Fibroblast of lung (primary cell): Measurements from ENCODE around the gene KCNJ2. TPM values are rescaled to one million over a fixed set of nuclear protein-coding genes. Genes with fewer than 3 reads are reported as not detected.

Experiments used
- DNase-seq, 2 donors: peaks; one replicate each; pipeline versions ENCODE4 v3.0.0 to v3.0.0-alpha.2; 2010; ENCODE audit warnings: low read depth in 2 of 2
- H2AFZ ChIP-seq: 2 replicates; pipeline ENCODE4 v1.5.1; 2012; ENCODE audit warnings: low read length, control low read depth, inconsistent platforms
- H3K27ac ChIP-seq: 2 replicates; pipeline ENCODE4 v1.5.1; 2011; ENCODE audit warnings: low read length, control low read depth; ENCODE audit not compliant: insufficient read depth
- H3K27me3 ChIP-seq: 2 replicates; pipeline ENCODE4 v1.5.1; 2011; ENCODE audit warnings: mild to moderate bottlenecking, low read length; ENCODE audit not compliant: control insufficient read depth, insufficient read depth
- H3K36me3 ChIP-seq: 2 replicates; pipeline ENCODE4 v1.5.1; 2011; ENCODE audit warnings: low read length; ENCODE audit not compliant: control insufficient read depth, insufficient read depth
- H3K4me1 ChIP-seq: 2 replicates; pipeline ENCODE4 v1.5.1; 2011; ENCODE audit warnings: low read length; ENCODE audit not compliant: control insufficient read depth, insufficient read depth; ENCODE audit errors: extremely low read depth
- H3K4me2 ChIP-seq: 2 replicates; pipeline ENCODE4 v1.5.1; 2011; ENCODE audit warnings: low read length, control low read depth; ENCODE audit not compliant: insufficient read depth; ENCODE audit errors: extremely low read depth
- H3K4me3 ChIP-seq, 4 experiments: fragments of 200-600 bp in 1 of 4; sonication (generic) in 1 of 4; replicated peaks in 1 of 4; 2 replicates each; pipeline ENCODE4 v1.5.1; 2011 to 2016; ENCODE audit warnings: low read length in 4 of 4, low read depth in 3 of 4, mild to moderate bottlenecking in 3 of 4, control low read depth in 2 of 4, inconsistent platforms in 1 of 4, mixed read lengths in 1 of 4; ENCODE audit not compliant: insufficient read depth in 1 of 4; ENCODE audit errors: control extremely low read depth in 1 of 4
- H3K79me2 ChIP-seq: 2 replicates; pipeline ENCODE4 v1.5.1; 2012; ENCODE audit warnings: mild to moderate bottlenecking, low read length, inconsistent platforms; ENCODE audit not compliant: control insufficient read depth, insufficient read depth
- H3K9ac ChIP-seq: 2 replicates; pipeline ENCODE4 v1.5.1; 2011; ENCODE audit warnings: mild to moderate bottlenecking, low read length, control low read depth; ENCODE audit not compliant: insufficient read depth
- H3K9me3 ChIP-seq: 2 replicates; pipeline ENCODE4 v1.5.1; 2012; ENCODE audit warnings: low read depth, low read length; ENCODE audit not compliant: control insufficient read depth, insufficient read depth
- H4K20me1 ChIP-seq: 2 replicates; pipeline ENCODE4 v1.5.1; 2011; ENCODE audit warnings: low read length; ENCODE audit not compliant: control insufficient read depth, insufficient read depth; ENCODE audit errors: extremely low read depth
- EZH2 ChIP-seq: IDR thresholded peaks from 2 replicates; pipeline ENCODE4 v1.5.1; 2012; ENCODE audit warnings: low read length, control low read depth, mild to moderate bottlenecking; ENCODE audit errors: missing control alignments
- polyA plus RNA-seq, 2 donors: library from polyadenylated mRNA; depleted of rRNA in 1 of 2; stranded (reverse) in 1 of 2; unstranded in 1 of 2; fragments of >200 nt; gene quantifications; 2 replicates each; pipeline ENCODE4 v1.2.1, GENCODE V29; 2011 to 2012; ENCODE audit warnings: missing spikeins in 1 of 2
- total RNA-seq: library from RNA; depleted of rRNA; stranded (reverse); fragments of >200 nt; gene quantifications from 2 replicates; pipeline ENCODE4 v1.2.1, GENCODE V29; 2014
- TF ChIP-seq, protein P1 (sequence below), 2 donors: IDR thresholded peaks in 1 of 2; conservative IDR thresholded peaks in 1 of 2; 1 replicate in 1 of 2; 2 replicates in 1 of 2; pipeline ENCODE4 v1.5.1; 2011 to 2012; ENCODE audit warnings: low read length in 2 of 2, control low read depth in 1 of 2, inconsistent platforms in 1 of 2, low read depth in 1 of 2, mild to moderate bottlenecking in 1 of 2

Gene KCNJ2
- total and polyA plus RNA-seq, 2 donors (not counting 1 experiment from before 2014, with no cell fraction given): 6.6 to 48.1 TPM

DNA sequence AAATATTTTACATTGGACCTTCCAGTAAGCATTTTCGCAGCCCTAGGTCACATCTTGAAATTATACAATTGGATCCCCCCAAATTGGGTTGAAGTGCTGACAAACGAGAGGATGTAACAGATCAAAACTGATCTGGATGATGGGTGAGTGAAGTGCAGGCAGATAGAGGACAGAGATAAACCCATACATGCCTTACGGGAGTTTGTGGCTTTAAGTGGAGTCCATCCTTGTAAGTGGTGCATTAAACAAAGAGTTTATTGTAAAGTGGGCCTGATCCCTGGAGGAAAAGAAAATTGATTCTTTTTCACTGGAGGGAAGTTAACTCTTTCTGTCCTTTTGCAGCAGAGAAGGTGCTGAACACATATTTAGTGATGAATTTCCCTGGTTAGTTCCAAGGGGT, 39.0 kb upstream of the KCNJ2 start:
- no peak for DNase-seq
- no peaks in the 10 kb centered on the region for H3K4me1 ChIP-seq
- no peaks in the 10 kb centered on the region for H3K27me3 ChIP-seq
- no peaks in the 10 kb centered on the region for H3K79me2 ChIP-seq
- no peak overlapping the region for H2AFZ ChIP-seq
- TF ChIP-seq EZH2: no peak
- TF ChIP-seq, protein P1, sequence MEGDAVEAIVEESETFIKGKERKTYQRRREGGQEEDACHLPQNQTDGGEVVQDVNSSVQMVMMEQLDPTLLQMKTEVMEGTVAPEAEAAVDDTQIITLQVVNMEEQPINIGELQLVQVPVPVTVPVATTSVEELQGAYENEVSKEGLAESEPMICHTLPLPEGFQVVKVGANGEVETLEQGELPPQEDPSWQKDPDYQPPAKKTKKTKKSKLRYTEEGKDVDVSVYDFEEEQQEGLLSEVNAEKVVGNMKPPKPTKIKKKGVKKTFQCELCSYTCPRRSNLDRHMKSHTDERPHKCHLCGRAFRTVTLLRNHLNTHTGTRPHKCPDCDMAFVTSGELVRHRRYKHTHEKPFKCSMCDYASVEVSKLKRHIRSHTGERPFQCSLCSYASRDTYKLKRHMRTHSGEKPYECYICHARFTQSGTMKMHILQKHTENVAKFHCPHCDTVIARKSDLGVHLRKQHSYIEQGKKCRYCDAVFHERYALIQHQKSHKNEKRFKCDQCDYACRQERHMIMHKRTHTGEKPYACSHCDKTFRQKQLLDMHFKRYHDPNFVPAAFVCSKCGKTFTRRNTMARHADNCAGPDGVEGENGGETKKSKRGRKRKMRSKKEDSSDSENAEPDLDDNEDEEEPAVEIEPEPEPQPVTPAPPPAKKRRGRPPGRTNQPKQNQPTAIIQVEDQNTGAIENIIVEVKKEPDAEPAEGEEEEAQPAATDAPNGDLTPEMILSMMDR (conservative IDR thresholded peaks at IDR 0.05 in 1 of 2, IDR thresholded peaks at IDR 0.05 in 1 of 2; ENCODE audit: low read depth in 1 of 2, low read length in 2 of 2): no peak
- H3K9me3 ChIP-seq: no peaks in the 10 kb centered on the region
- no peaks in the 10 kb centered on the region for H4K20me1 ChIP-seq
- no peak overlapping the region for H3K9ac ChIP-seq
- H3K4me2 ChIP-seq: no peak overlapping the region
- no peak overlapping the region for H3K27ac ChIP-seq
- no peak overlapping the region for H3K4me3 ChIP-seq
- no peaks in the 10 kb centered on the region for H3K36me3 ChIP-seq

DNA sequence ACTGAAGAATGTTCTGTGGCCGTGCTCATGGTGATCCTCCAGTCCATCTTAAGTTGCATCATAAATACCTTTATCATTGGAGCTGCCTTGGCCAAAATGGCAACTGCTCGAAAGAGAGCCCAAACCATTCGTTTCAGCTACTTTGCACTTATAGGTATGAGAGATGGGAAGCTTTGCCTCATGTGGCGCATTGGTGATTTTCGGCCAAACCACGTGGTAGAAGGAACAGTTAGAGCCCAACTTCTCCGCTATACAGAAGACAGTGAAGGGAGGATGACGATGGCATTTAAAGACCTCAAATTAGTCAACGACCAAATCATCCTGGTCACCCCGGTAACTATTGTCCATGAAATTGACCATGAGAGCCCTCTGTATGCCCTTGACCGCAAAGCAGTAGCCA, 36.8 kb upstream of the KCNJ2 start:
- H3K4me1 ChIP-seq: peaks cover 4% of the 10 kb centered on the region
- H3K4me2 ChIP-seq: no peak overlapping the region
- TF ChIP-seq, protein P1 (conservative IDR thresholded peaks at IDR 0.05 in 1 of 2, IDR thresholded peaks at IDR 0.05 in 1 of 2; ENCODE audit: low read depth in 1 of 2, low read length in 2 of 2): no peak
- TF ChIP-seq EZH2: no peak
- no peaks in the 10 kb centered on the region for H3K9me3 ChIP-seq
- no peak overlapping the region for H3K4me3 ChIP-seq
- H3K27me3 ChIP-seq: no peaks in the 10 kb centered on the region
- no peaks in the 10 kb centered on the region for H3K36me3 ChIP-seq
- no peak overlapping the region for H3K27ac ChIP-seq
- no peaks in the 10 kb centered on the region for H3K79me2 ChIP-seq
- no peak overlapping the region for H2AFZ ChIP-seq
- DNase-seq: no peak
- no peaks in the 10 kb centered on the region for H4K20me1 ChIP-seq
- H3K9ac ChIP-seq: no peak overlapping the region

DNA sequence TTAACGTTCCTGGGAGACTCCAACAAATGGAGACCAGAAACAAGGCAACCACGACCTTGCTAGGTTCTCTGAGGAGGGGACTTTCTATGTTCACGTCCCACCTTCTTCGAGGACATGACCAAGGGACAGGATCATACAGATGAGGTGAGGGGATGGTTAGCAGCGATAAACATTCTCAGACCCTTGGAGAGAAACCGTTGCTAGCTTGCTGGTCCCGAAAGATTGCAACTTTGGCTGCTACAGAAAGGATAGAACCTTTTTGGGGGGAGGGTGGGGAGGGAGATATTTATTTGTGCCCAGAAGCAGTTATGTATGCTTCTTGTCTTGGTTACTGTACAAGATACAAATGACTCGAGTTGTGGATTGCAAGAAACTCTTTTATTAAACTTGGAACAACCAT, 35.3 kb upstream of the KCNJ2 start:
- H3K27ac ChIP-seq: no peak overlapping the region
- no peak overlapping the region for H3K9ac ChIP-seq
- peaks cover 11% of the 10 kb centered on the region for H3K4me1 ChIP-seq
- no peaks in the 10 kb centered on the region for H4K20me1 ChIP-seq
- H3K4me3 ChIP-seq: no peak overlapping the region
- DNase-seq: no peak
- TF ChIP-seq, protein P1 (conservative IDR thresholded peaks at IDR 0.05 in 1 of 2, IDR thresholded peaks at IDR 0.05 in 1 of 2; ENCODE audit: low read depth in 1 of 2, low read length in 2 of 2): no peak
- no peak for TF ChIP-seq EZH2
- no peaks in the 10 kb centered on the region for H3K79me2 ChIP-seq
- H3K27me3 ChIP-seq: no peaks in the 10 kb centered on the region
- no peaks in the 10 kb centered on the region for H3K36me3 ChIP-seq
- H3K9me3 ChIP-seq: no peaks in the 10 kb centered on the region
- H2AFZ ChIP-seq: no peak overlapping the region
- H3K4me2 ChIP-seq: no peak overlapping the region
